GM12865 (cell line): ENCODE measurements around the gene BLVRA.

ENCODE experiments used
- DNase-seq: peaks from one replicate; pipeline ENCODE4 v3.0.0; 2010; ENCODE audit warnings: low read depth
- H3K4me3 ChIP-seq: 2 replicates; pipeline ENCODE4 v1.5.1; 2011; ENCODE audit warnings: mild to moderate bottlenecking, low read depth, low read length, control low read depth
- CTCF ChIP-seq: IDR thresholded peaks from 2 replicates; pipeline ENCODE4 v1.5.1; 2011; ENCODE audit warnings: low read length, control low read depth, low read depth, inconsistent platforms; ENCODE audit not compliant: insufficient read depth; ENCODE audit errors: missing control alignments

The BLVRA gene

GRCh38 chr7:43856316-43856715 lies 97.8 kb downstream of the BLVRA start:
- no peak for TF ChIP-seq CTCF
- H3K4me3 ChIP-seq: no peak overlapping the region
- no peak for DNase-seq
